ENCODE data around the gene VAMP3.

The VAMP3 gene

GRCh38 chr1:7749126-7749525 lies 22.0 kb upstream of the VAMP3 start:
- TF ChIP-seq CTCF (IDR thresholded peaks at IDR 0.05; ENCODE audit: low read depth, low read length): no peak
- H3K4me3 ChIP-seq (ENCODE audit: low read depth, low read length): no peak overlapping the region

- no peak for TF ChIP-seq CTCF (IDR thresholded peaks at IDR 0.05; ENCODE audit: low read depth, low read length)
- H3K4me3 ChIP-seq (ENCODE audit: low read depth, low read length): no peak overlapping the region
These were observed 19.9 kb upstream of the VAMP3 start for GRCh38 chr1:7751174-7751573.

GRCh38 chr1:7752512-7753417 lies 18.3 kb upstream of the VAMP3 start:
- peak; percentile 59 for TF ChIP-seq CTCF (IDR thresholded peaks at IDR 0.05; ENCODE audit: low read depth, low read length)
- H3K4me3 ChIP-seq (ENCODE audit: low read depth, low read length): peak overlapping the region; percentile 44

GRCh38 chr1:7753641-7754040 lies 17.5 kb upstream of the VAMP3 start:
- no peak overlapping the region for H3K4me3 ChIP-seq (ENCODE audit: low read depth, low read length)
- TF ChIP-seq CTCF (IDR thresholded peaks at IDR 0.05; ENCODE audit: low read depth, low read length): no peak

GRCh38 chr1:7754234-7754633 lies 16.9 kb upstream of the VAMP3 start:
- TF ChIP-seq CTCF (IDR thresholded peaks at IDR 0.05; ENCODE audit: low read depth, low read length): no peak
- no peak overlapping the region for H3K4me3 ChIP-seq (ENCODE audit: low read depth, low read length)

GRCh38 chr1:7755448-7755847 lies 15.6 kb upstream of the VAMP3 start:
- TF ChIP-seq CTCF (IDR thresholded peaks at IDR 0.05; ENCODE audit: low read depth, low read length): peak; percentile 23; the same call in 1 of the 2 replicates
- H3K4me3 ChIP-seq (ENCODE audit: low read depth, low read length): no peak overlapping the region

GRCh38 chr1:7760245-7760644 lies 10.9 kb upstream of the VAMP3 start:
- no peak for TF ChIP-seq CTCF (IDR thresholded peaks at IDR 0.05; ENCODE audit: low read depth, low read length)
- H3K4me3 ChIP-seq (ENCODE audit: low read depth, low read length): no peak overlapping the region

All from WI38 (cell line).